ENCODE data around the gene PLCL1.

The PLCL1 gene

GRCh38 chr2:197925204-197925603 is 120.8 kb downstream of the PLCL1 start:
- no peak for DNase-seq (ENCODE audit: low read depth in 1 of 2, low spot score in 1 of 2)

- DNase-seq (ENCODE audit: low read depth in 1 of 2, low spot score in 1 of 2): no peak
Measured at GRCh38 chr2:197925976-197926375, 121.6 kb downstream of the PLCL1 start.

GRCh38 chr2:197926673-197927072 is 122.3 kb downstream of the PLCL1 start:
- DNase-seq (ENCODE audit: low read depth in 1 of 2, low spot score in 1 of 2): no peak

- no peak for DNase-seq (ENCODE audit: low read depth in 1 of 2, low spot score in 1 of 2)
Measured at GRCh38 chr2:197927994-197928393, 123.6 kb downstream of the PLCL1 start.

GRCh38 chr2:197929008-197929885 is 124.9 kb downstream of the PLCL1 start:
- no peak for DNase-seq (ENCODE audit: low read depth in 1 of 2, low spot score in 1 of 2)

- DNase-seq (ENCODE audit: low read depth in 1 of 2, low spot score in 1 of 2): no peak
Measured at GRCh38 chr2:197929886-197930227, 125.5 kb downstream of the PLCL1 start.

GRCh38 chr2:197930570-197931278 is 126.3 kb downstream of the PLCL1 start:
- DNase-seq (ENCODE audit: low read depth in 1 of 2, low spot score in 1 of 2): no peak

GRCh38 chr2:197931661-197932312 is 127.4 kb downstream of the PLCL1 start:
- no peak for DNase-seq (ENCODE audit: low read depth in 1 of 2, low spot score in 1 of 2)

- no peak for DNase-seq (ENCODE audit: low read depth in 1 of 2, low spot score in 1 of 2)
Measured at GRCh38 chr2:197932374-197932773, 128.0 kb downstream of the PLCL1 start.

GRCh38 chr2:197934261-197934933 is 130.0 kb downstream of the PLCL1 start:
- DNase-seq (ENCODE audit: low read depth in 1 of 2, low spot score in 1 of 2): no peak

- DNase-seq (ENCODE audit: low read depth in 1 of 2, low spot score in 1 of 2): no peak
Measured at GRCh38 chr2:197934934-197935289, 130.5 kb downstream of the PLCL1 start.

GRCh38 chr2:197937814-197938213 is 133.4 kb downstream of the PLCL1 start:
- DNase-seq (ENCODE audit: low read depth in 1 of 2, low spot score in 1 of 2): no peak

GRCh38 chr2:197938555-197938954 is 134.2 kb downstream of the PLCL1 start:
- DNase-seq (ENCODE audit: low read depth in 1 of 2, low spot score in 1 of 2): no peak

GRCh38 chr2:197939787-197940186 is 135.4 kb downstream of the PLCL1 start:
- DNase-seq (ENCODE audit: low read depth in 1 of 2, low spot score in 1 of 2): no peak

- no peak for DNase-seq (ENCODE audit: low read depth in 1 of 2, low spot score in 1 of 2)
Measured at GRCh38 chr2:197940382-197940781, 136.0 kb downstream of the PLCL1 start.

- no peak for DNase-seq (ENCODE audit: low read depth in 1 of 2, low spot score in 1 of 2)
Measured at GRCh38 chr2:197941715-197942114, 137.3 kb downstream of the PLCL1 start.

GRCh38 chr2:197943731-197944130 is 139.3 kb downstream of the PLCL1 start:
- DNase-seq (ENCODE audit: low read depth in 1 of 2, low spot score in 1 of 2): no peak

GRCh38 chr2:197944416-197945096 is 140.2 kb downstream of the PLCL1 start:
- DNase-seq (ENCODE audit: low read depth in 1 of 2, low spot score in 1 of 2): no peak

GRCh38 chr2:197946562-197946961 is 142.2 kb downstream of the PLCL1 start:
- no peak for DNase-seq (ENCODE audit: low read depth in 1 of 2, low spot score in 1 of 2)

- DNase-seq (ENCODE audit: low read depth in 1 of 2, low spot score in 1 of 2): no peak
Measured at GRCh38 chr2:197947219-197947757, 142.9 kb downstream of the PLCL1 start.

GRCh38 chr2:197949224-197949623 is 144.8 kb downstream of the PLCL1 start:
- DNase-seq (ENCODE audit: low read depth in 1 of 2, low spot score in 1 of 2): no peak
